Chondrocyte (in vitro differentiated cells): ENCODE results near the gene GNAQ. TPM values are rescaled to one million over a fixed set of nuclear protein-coding genes. Genes with fewer than 3 reads are reported as not detected.

Experiments used
- DNase-seq: peaks from one replicate; pipeline ENCODE4 v3.0.0; 2021; ENCODE audit warnings: mixed read lengths, low spot score
- H3K27ac Mint-ChIP-seq: one replicate; pipeline ENCODE4 v1.8.0; 2021; ENCODE audit warnings: mild to moderate bottlenecking, moderate library complexity, mixed read lengths; ENCODE audit not compliant: unreplicated experiment
- H3K27me3 Mint-ChIP-seq: 2 replicates; pipeline ENCODE4 v1.8.0; 2021; ENCODE audit warnings: low read depth, mixed read lengths
- H3K36me3 Mint-ChIP-seq: 2 replicates; pipeline ENCODE4 v1.8.0; 2021; ENCODE audit warnings: low read depth, mixed read lengths
- H3K4me1 Mint-ChIP-seq: 2 replicates; pipeline ENCODE4 v1.8.0; 2021; ENCODE audit warnings: low read depth, mild to moderate bottlenecking, mixed read lengths
- H3K4me3 Mint-ChIP-seq: one replicate; pipeline ENCODE4 v1.8.0; 2021; ENCODE audit warnings: mild to moderate bottlenecking, moderate library complexity, mixed read lengths; ENCODE audit not compliant: unreplicated experiment
- H3K9me3 Mint-ChIP-seq: 2 replicates; pipeline ENCODE4 v1.8.0; 2021; ENCODE audit warnings: low read depth, mixed read lengths
- total RNA-seq: library from RNA; stranded (reverse); gene quantifications from 3 replicates; pipeline ENCODE4 v1.2.1, GENCODE V29; 2021
- TF ChIP-seq, protein P1 (sequence below): fragments of 200-600 bp; sonication (generic); IDR thresholded peaks from 2 replicates; pipeline ENCODE4 v1.5.0; 2021; ENCODE audit warnings: antibody characterized with exemption, mild to moderate bottlenecking, moderate library complexity

The GNAQ gene
- total RNA-seq, 1 donor from 2014 or later, result 87.0 TPM

DNA sequence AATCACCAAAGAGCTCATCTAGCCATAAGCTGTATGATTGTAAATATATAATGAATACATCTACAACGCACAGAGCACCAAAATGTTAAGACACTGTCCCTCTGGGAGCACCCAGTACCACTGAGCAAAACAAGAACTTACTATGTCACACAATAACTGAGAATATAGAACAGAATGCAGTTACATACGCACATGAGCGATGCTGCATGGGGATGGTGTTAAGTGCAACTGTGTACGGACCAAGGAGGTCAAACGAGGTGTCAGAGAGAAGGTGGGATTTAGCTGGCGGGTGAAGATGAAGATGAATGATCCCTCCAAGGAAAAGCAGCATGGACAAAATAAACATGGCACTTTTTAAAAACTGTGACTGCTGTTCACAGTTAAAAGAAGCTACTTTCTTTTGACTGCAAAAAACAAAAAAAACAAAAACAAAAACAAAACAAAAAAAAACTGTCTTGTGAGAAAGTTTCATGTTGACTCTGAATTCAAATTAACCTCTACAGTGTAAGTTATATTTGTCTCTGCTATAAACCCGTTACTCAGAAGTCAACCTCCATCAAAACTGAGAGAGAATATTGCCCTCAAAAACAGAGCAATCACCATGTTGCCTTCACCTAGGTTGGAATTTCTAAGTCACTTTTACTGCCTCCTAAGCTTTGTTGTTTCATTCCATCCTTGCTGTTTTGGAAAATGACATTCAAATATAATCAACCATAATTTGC lies 213.9 kb downstream of the GNAQ start:
- H3K27ac Mint-ChIP-seq, result no peak overlapping the region
- DNase-seq, result no peak
- TF ChIP-seq, protein P1, sequence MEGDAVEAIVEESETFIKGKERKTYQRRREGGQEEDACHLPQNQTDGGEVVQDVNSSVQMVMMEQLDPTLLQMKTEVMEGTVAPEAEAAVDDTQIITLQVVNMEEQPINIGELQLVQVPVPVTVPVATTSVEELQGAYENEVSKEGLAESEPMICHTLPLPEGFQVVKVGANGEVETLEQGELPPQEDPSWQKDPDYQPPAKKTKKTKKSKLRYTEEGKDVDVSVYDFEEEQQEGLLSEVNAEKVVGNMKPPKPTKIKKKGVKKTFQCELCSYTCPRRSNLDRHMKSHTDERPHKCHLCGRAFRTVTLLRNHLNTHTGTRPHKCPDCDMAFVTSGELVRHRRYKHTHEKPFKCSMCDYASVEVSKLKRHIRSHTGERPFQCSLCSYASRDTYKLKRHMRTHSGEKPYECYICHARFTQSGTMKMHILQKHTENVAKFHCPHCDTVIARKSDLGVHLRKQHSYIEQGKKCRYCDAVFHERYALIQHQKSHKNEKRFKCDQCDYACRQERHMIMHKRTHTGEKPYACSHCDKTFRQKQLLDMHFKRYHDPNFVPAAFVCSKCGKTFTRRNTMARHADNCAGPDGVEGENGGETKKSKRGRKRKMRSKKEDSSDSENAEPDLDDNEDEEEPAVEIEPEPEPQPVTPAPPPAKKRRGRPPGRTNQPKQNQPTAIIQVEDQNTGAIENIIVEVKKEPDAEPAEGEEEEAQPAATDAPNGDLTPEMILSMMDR, result no peak
- H3K36me3 Mint-ChIP-seq, result peaks cover 5% of the 10 kb centered on the region
- H3K27me3 Mint-ChIP-seq, result no peaks in the 10 kb centered on the region
- H3K9me3 Mint-ChIP-seq, result no peaks in the 10 kb centered on the region
- peaks cover 39% of the 10 kb centered on the region for H3K4me1 Mint-ChIP-seq
- no peak overlapping the region for H3K4me3 Mint-ChIP-seq

GRCh38 chr9:77816641-77817341 lies 214.8 kb downstream of the GNAQ start:
- Mint-ChIP-seq H3K27me3 (no peaks in the 10 kb centered on the region), H3K4me1 (peaks cover 30% of the 10 kb centered on the region), H3K36me3 (peaks cover 5% of the 10 kb centered on the region), H3K9me3 (no peaks in the 10 kb centered on the region), H3K27ac (no peak overlapping the region), H3K4me3 (no peak overlapping the region)
- no peak for DNase-seq
- TF ChIP-seq, protein P1, result no peak

DNA sequence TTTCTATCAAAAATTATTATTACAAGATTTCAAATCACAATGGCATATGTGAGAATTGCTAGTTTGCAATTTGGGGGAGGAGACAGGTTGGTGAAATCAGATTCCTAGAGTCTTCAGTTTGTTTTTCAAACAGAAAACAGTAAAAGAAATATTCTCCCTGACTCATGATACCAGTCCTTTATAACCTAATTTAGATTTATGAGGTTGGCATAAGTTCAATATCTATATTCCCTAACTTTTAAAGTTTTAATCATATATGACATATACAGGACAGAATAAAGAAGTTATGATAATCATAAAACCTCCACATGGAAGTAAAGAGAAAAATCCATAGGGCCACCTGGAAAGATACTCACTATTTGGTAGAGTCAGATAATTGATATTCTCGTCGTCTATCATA lies 216.4 kb downstream of the GNAQ start:
- DNase-seq, result no peak
- Mint-ChIP-seq H3K27ac (no peak overlapping the region), H3K27me3 (no peaks in the 10 kb centered on the region), H3K36me3 (peaks cover 5% of the 10 kb centered on the region), H3K4me1 (peaks cover 23% of the 10 kb centered on the region), H3K4me3 (no peak overlapping the region), H3K9me3 (no peaks in the 10 kb centered on the region)
- TF ChIP-seq, protein P1, result no peak

- no peak overlapping the region for H3K27ac Mint-ChIP-seq
- peaks cover 9% of the 10 kb centered on the region for H3K36me3 Mint-ChIP-seq
- TF ChIP-seq, protein P1, result no peak
- DNase-seq, result no peak
- peaks cover 17% of the 10 kb centered on the region for H3K4me1 Mint-ChIP-seq
- peaks cover 3% of the 10 kb centered on the region for H3K9me3 Mint-ChIP-seq
- no peak overlapping the region for H3K4me3 Mint-ChIP-seq
- H3K27me3 Mint-ChIP-seq, result no peaks in the 10 kb centered on the region
Observed at GRCh38 chr9:77811832-77812231, 219.8 kb downstream of the GNAQ start.

DNA sequence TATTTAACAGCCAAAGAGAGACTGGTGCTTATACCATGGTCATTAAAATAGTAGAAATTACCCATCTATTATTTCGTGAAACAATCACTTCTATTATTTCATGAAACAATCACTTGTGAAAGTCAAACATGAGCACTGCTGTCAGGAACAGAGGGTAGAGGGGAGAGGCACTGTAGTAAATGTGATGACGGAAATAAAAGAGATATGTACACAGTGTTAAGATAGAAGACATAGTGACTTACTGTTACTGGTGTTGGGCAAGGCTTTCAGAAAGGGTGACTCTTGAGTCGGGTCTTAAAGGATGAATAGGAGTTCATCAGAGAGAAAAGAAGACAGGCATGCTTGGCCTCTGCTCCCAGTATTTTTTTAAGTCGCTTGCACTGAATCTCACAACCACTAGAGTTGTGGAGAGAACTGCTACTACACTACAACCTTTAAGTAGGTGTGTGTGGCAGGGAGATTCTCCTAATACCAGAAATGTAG lies 220.9 kb downstream of the GNAQ start:
- Mint-ChIP-seq H3K36me3 (peaks cover 9% of the 10 kb centered on the region), H3K9me3 (peaks cover 3% of the 10 kb centered on the region), H3K4me3 (no peak overlapping the region), H3K27ac (no peak overlapping the region), H3K27me3 (no peaks in the 10 kb centered on the region), H3K4me1 (peaks cover 21% of the 10 kb centered on the region)
- DNase-seq, result no peak
- TF ChIP-seq, protein P1, result no peak
